NB4 (cell line): ENCODE measurements around the gene SYT6.

Experiments
- DNase-seq: peaks from one replicate; pipeline ENCODE4 v3.0.0; 2010; ENCODE audit warnings: low read depth
- H3K4me3 ChIP-seq: one replicate; pipeline ENCODE4 v1.5.1; 2011; ENCODE audit warnings: mild to moderate bottlenecking, low read depth, low read length, moderate library complexity
- MAX ChIP-seq: IDR thresholded peaks from 2 replicates; pipeline ENCODE4 v1.6.1; 2011; ENCODE audit warnings: low read depth, low read length
- MYC ChIP-seq: IDR thresholded peaks from 2 replicates; pipeline ENCODE4 v1.6.1; 2011; ENCODE audit warnings: low read depth, low read length
- POLR2A ChIP-seq: IDR thresholded peaks from 2 replicates; pipeline ENCODE4 v1.6.1; 2011; ENCODE audit warnings: mild to moderate bottlenecking; ENCODE audit not compliant: insufficient read length; ENCODE audit errors: extremely low read depth
- TF ChIP-seq, protein P1 (sequence below): IDR thresholded peaks from one replicate; pipeline ENCODE4 v1.5.1; 2012; ENCODE audit warnings: low read depth, low read length

SYT6 gene

GRCh38 chr1:114122941-114123618, 30.6 kb downstream of the SYT6 start:
- DNase-seq, result peak; percentile 21
- H3K4me3 ChIP-seq, result no peak overlapping the region
- TF ChIP-seq, protein P1, sequence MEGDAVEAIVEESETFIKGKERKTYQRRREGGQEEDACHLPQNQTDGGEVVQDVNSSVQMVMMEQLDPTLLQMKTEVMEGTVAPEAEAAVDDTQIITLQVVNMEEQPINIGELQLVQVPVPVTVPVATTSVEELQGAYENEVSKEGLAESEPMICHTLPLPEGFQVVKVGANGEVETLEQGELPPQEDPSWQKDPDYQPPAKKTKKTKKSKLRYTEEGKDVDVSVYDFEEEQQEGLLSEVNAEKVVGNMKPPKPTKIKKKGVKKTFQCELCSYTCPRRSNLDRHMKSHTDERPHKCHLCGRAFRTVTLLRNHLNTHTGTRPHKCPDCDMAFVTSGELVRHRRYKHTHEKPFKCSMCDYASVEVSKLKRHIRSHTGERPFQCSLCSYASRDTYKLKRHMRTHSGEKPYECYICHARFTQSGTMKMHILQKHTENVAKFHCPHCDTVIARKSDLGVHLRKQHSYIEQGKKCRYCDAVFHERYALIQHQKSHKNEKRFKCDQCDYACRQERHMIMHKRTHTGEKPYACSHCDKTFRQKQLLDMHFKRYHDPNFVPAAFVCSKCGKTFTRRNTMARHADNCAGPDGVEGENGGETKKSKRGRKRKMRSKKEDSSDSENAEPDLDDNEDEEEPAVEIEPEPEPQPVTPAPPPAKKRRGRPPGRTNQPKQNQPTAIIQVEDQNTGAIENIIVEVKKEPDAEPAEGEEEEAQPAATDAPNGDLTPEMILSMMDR, result no peak
- no peak for TF ChIP-seq MAX
- no peak for TF ChIP-seq MYC
- no peak for TF ChIP-seq POLR2A

- DNase-seq, result no peak
- TF ChIP-seq MYC (no peak), POLR2A (no peak), MAX (no peak)
- TF ChIP-seq, protein P1, result no peak
- no peak overlapping the region for H3K4me3 ChIP-seq
These were observed 35.2 kb downstream of the SYT6 start for GRCh38 chr1:114118351-114118990.

DNA sequence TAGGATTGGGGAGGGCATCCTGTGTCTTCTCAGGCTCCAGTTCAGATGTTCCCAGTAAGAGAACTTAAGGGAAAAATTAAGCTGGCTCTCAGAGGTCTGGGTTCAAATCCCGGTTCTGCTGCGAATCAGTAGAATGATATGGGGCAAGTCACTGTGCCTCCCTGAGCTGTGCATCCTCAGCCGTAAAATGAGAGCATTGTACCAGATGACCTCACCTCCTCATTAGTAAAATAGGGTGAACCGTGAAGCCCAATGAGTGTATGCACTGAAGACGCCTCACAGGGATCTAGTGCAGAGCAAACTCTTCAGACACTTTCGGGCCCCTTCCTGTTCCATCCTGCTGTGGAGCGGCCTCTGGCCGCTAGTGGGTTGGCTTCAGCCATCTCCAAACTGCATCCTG, 36.0 kb downstream of the SYT6 start:
- TF ChIP-seq, protein P1, result no peak
- TF ChIP-seq MYC (no peak), MAX (no peak), POLR2A (no peak)
- DNase-seq, result no peak
- no peak overlapping the region for H3K4me3 ChIP-seq

DNA sequence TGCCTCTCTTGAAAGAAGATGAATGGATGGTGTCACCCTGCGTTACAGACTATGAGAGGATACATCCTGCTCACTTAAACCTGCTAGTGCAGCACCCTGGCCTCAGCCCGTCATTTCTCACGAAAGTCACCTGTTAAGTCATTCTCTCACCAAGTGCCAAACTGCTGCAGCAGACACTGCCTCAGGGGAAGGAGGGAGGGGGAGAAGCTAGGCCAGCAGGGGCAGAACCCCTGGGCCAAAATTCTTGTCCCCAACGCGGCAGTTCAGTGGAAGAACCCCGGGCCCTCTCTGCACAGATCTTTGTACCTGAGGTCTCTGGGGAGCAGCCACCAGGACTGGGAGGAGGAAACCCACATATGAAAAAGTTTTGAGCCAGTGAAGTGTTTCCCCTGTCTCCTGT, 37.6 kb downstream of the SYT6 start:
- no peak overlapping the region for H3K4me3 ChIP-seq
- TF ChIP-seq MAX (no peak), POLR2A (no peak), MYC (no peak)
- TF ChIP-seq, protein P1, result no peak
- DNase-seq, result no peak

DNA sequence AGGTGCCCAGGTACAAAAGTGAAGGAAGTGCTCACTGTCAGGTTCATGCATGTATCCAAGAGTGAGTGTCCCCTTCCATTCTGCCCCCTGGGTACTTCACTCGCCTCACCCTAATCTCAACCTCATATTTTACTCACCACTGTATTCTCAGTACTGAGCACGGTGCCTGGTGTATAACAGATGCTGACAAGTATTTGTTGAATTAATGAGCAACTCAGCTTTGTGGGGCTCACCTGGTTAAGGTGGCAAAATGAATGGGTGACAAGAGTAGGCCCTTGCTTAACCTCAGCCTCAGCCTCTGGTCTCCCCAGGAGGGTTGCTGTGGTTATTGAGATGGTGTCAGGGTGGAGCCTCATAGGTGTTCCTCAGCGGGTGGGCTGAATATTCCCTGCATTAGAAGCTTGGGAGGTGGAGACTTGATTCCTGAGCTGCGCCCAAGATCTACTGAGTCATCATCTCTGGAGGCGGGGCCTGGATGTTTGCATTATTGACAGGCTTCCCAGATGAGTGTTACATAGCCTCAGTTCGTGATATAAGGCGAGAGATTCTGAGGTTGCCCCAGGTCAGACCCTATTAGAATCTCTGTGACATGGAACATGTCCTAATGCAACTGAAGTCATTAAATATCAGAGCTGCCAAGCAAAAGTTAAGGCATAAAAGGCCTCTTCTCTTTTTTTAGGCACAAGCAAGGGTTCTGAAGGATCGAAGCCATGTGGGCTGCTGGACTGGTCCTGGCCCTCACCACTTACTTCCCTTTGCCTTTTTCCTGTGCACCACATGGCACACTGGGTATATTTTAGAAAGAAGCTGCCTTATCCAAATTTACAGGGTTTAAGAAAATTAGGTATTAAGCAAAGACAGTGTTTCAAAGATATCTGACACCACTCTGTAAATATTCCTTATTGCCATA, 39.2 kb downstream of the SYT6 start:
- no peak for TF ChIP-seq POLR2A
- no peak for TF ChIP-seq MYC
- TF ChIP-seq MAX, result 0 out of 2 replicates have a peak, but pooled peaks have one; percentile 8
- TF ChIP-seq, protein P1, result no peak
- peak; percentile 69 for DNase-seq

More for the DNA sequence above, 39.2 kb downstream of the SYT6 start:
- H3K4me3 ChIP-seq, result no peak overlapping the region
